ENCODE results near the gene RIMKLB. TPM values are rescaled to one million over a fixed set of nuclear protein-coding genes. Genes with fewer than 3 reads are reported as not detected.
"Not testable (repeated sequence)": the region's sequence is repeated elsewhere in the genome, so short reads cannot be mapped to it uniquely, and the experiment has no call there.

The RIMKLB gene
- total and polyA plus RNA-seq, 2 donors (not counting 1 experiment from before 2014, with no cell fraction given): 13.0 to 22.3 TPM

- H2AFZ ChIP-seq (ENCODE audit: low read length); H3K36me3 ChIP-seq (ENCODE audit: control insufficient read depth, insufficient read depth, low read length); DNase-seq (ENCODE audit: low read depth in 2 of 2); H3K4me3 ChIP-seq (replicated peaks in 1 of 4; ENCODE audit: control extremely low read depth in 1 of 4, insufficient read depth in 1 of 4, low read depth in 3 of 4, low read length in 4 of 4); H3K4me2 ChIP-seq (ENCODE audit: extremely low read depth, insufficient read depth, low read length); H3K27ac ChIP-seq (ENCODE audit: insufficient read depth, low read length); H3K79me2 ChIP-seq (ENCODE audit: control insufficient read depth, insufficient read depth, low read length); H3K27me3 ChIP-seq (ENCODE audit: control insufficient read depth, insufficient read depth, low read length); H3K9me3 ChIP-seq (ENCODE audit: control insufficient read depth, insufficient read depth, low read depth, low read length); H3K9ac ChIP-seq (ENCODE audit: insufficient read depth, low read length); H4K20me1 ChIP-seq (ENCODE audit: control insufficient read depth, extremely low read depth, insufficient read depth, low read length); H3K4me1 ChIP-seq (ENCODE audit: control insufficient read depth, extremely low read depth, insufficient read depth, low read length): not testable (repeated sequence)
These were observed 90.9 kb downstream of the RIMKLB start for GRCh38 chr12:8788706-8789105.

- not testable (repeated sequence) for H3K36me3 ChIP-seq (ENCODE audit: control insufficient read depth, insufficient read depth, low read length); H2AFZ ChIP-seq (ENCODE audit: low read length); DNase-seq (ENCODE audit: low read depth in 2 of 2); H3K4me2 ChIP-seq (ENCODE audit: extremely low read depth, insufficient read depth, low read length); H3K4me1 ChIP-seq (ENCODE audit: control insufficient read depth, extremely low read depth, insufficient read depth, low read length); H4K20me1 ChIP-seq (ENCODE audit: control insufficient read depth, extremely low read depth, insufficient read depth, low read length); H3K9me3 ChIP-seq (ENCODE audit: control insufficient read depth, insufficient read depth, low read depth, low read length); H3K27me3 ChIP-seq (ENCODE audit: control insufficient read depth, insufficient read depth, low read length); H3K9ac ChIP-seq (ENCODE audit: insufficient read depth, low read length); H3K4me3 ChIP-seq (replicated peaks in 1 of 4; ENCODE audit: control extremely low read depth in 1 of 4, insufficient read depth in 1 of 4, low read depth in 3 of 4, low read length in 4 of 4); H3K27ac ChIP-seq (ENCODE audit: insufficient read depth, low read length); H3K79me2 ChIP-seq (ENCODE audit: control insufficient read depth, insufficient read depth, low read length)
These were observed 91.7 kb downstream of the RIMKLB start for GRCh38 chr12:8789341-8790013.

GRCh38 chr12:8793226-8793625 is 95.4 kb downstream of the RIMKLB start:
- not testable (repeated sequence) for DNase-seq (ENCODE audit: low read depth in 2 of 2)

GRCh38 chr12:8794611-8795010 is 96.8 kb downstream of the RIMKLB start:
- H4K20me1 ChIP-seq (ENCODE audit: control insufficient read depth, extremely low read depth, insufficient read depth, low read length); DNase-seq (ENCODE audit: low read depth in 2 of 2); H3K4me1 ChIP-seq (ENCODE audit: control insufficient read depth, extremely low read depth, insufficient read depth, low read length); H3K79me2 ChIP-seq (ENCODE audit: control insufficient read depth, insufficient read depth, low read length); H3K4me2 ChIP-seq (ENCODE audit: extremely low read depth, insufficient read depth, low read length); H3K4me3 ChIP-seq (replicated peaks in 1 of 4; ENCODE audit: control extremely low read depth in 1 of 4, insufficient read depth in 1 of 4, low read depth in 3 of 4, low read length in 4 of 4); H3K9ac ChIP-seq (ENCODE audit: insufficient read depth, low read length); H3K36me3 ChIP-seq (ENCODE audit: control insufficient read depth, insufficient read depth, low read length); H3K27me3 ChIP-seq (ENCODE audit: control insufficient read depth, insufficient read depth, low read length); H3K27ac ChIP-seq (ENCODE audit: insufficient read depth, low read length); H3K9me3 ChIP-seq (ENCODE audit: control insufficient read depth, insufficient read depth, low read depth, low read length); H2AFZ ChIP-seq (ENCODE audit: low read length): not testable (repeated sequence)

More at GRCh38 chr12:8793226-8793625, 95.4 kb downstream of the RIMKLB start:
- not testable (repeated sequence) for H3K36me3 ChIP-seq (ENCODE audit: control insufficient read depth, insufficient read depth, low read length); H3K4me1 ChIP-seq (ENCODE audit: control insufficient read depth, extremely low read depth, insufficient read depth, low read length); H3K27me3 ChIP-seq (ENCODE audit: control insufficient read depth, insufficient read depth, low read length); H3K79me2 ChIP-seq (ENCODE audit: control insufficient read depth, insufficient read depth, low read length); H3K4me2 ChIP-seq (ENCODE audit: extremely low read depth, insufficient read depth, low read length); H3K27ac ChIP-seq (ENCODE audit: insufficient read depth, low read length); H3K9ac ChIP-seq (ENCODE audit: insufficient read depth, low read length); H4K20me1 ChIP-seq (ENCODE audit: control insufficient read depth, extremely low read depth, insufficient read depth, low read length); H3K4me3 ChIP-seq (replicated peaks in 1 of 4; ENCODE audit: control extremely low read depth in 1 of 4, insufficient read depth in 1 of 4, low read depth in 3 of 4, low read length in 4 of 4); H3K9me3 ChIP-seq (ENCODE audit: control insufficient read depth, insufficient read depth, low read depth, low read length); H2AFZ ChIP-seq (ENCODE audit: low read length)

Measured in fibroblast of lung (primary cell).